Loucy (cell line): Measurements from ENCODE around the gene NAB1.

Source experiments
- EZH2phosphoT487 ChIP-seq: fragments of 200-600 bp; IDR thresholded peaks from 2 replicates; pipeline ENCODE4 v1.6.1; 2018; ENCODE audit warnings: antibody characterized with exemption, mild to moderate bottlenecking, moderate library complexity, borderline replicate concordance
- TF ChIP-seq, protein P1 (sequence below): fragments of 200-600 bp; sonication (generic); conservative IDR thresholded peaks from 2 replicates; pipeline ENCODE4 v1.5.1; 2014; ENCODE audit warnings: mild to moderate bottlenecking, antibody characterized with exemption, low read length

DNA sequence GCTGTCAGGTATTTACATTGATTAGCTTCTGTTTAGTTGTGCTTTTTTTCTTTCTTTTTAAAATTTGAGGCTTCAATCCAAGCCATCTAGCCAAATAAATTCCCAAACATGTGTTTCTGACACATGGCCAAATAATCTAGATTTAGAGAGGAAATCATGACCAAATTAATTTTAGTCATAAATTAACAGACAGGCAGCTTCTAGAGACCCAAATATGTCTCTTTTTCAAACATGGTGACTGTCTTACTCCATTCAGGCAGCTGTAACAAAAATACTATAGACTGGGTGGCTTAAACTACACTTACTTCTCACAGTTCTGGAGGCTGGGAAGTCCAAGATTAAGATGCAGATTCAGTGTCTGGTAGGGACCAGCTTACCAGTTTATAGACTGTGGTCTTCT, 23.2 kb upstream of the NAB1 start:
- TF ChIP-seq, protein P1, sequence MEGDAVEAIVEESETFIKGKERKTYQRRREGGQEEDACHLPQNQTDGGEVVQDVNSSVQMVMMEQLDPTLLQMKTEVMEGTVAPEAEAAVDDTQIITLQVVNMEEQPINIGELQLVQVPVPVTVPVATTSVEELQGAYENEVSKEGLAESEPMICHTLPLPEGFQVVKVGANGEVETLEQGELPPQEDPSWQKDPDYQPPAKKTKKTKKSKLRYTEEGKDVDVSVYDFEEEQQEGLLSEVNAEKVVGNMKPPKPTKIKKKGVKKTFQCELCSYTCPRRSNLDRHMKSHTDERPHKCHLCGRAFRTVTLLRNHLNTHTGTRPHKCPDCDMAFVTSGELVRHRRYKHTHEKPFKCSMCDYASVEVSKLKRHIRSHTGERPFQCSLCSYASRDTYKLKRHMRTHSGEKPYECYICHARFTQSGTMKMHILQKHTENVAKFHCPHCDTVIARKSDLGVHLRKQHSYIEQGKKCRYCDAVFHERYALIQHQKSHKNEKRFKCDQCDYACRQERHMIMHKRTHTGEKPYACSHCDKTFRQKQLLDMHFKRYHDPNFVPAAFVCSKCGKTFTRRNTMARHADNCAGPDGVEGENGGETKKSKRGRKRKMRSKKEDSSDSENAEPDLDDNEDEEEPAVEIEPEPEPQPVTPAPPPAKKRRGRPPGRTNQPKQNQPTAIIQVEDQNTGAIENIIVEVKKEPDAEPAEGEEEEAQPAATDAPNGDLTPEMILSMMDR, result no peak
- no peak for TF ChIP-seq EZH2phosphoT487
